GM12873 (cell line): ENCODE results near the gene PRR16.

Source experiments
- CTCF ChIP-seq: IDR thresholded peaks from 2 replicates; pipeline ENCODE4 v1.5.1; 2012; ENCODE audit warnings: low read depth, mild to moderate bottlenecking, moderate library complexity, low read length, control low read depth; ENCODE audit not compliant: insufficient read depth; ENCODE audit errors: missing control alignments

PRR16 gene

GRCh38 chr5:120509053-120509452 lies 45.0 kb downstream of the PRR16 start:
- no peak for TF ChIP-seq CTCF

GRCh38 chr5:120510098-120510637 lies 46.1 kb downstream of the PRR16 start:
- TF ChIP-seq CTCF: no peak

- TF ChIP-seq CTCF: no peak
Measured at GRCh38 chr5:120510994-120511686, 47.0 kb downstream of the PRR16 start.

- no peak for TF ChIP-seq CTCF
Measured at GRCh38 chr5:120512068-120512467, 48.0 kb downstream of the PRR16 start.

- no peak for TF ChIP-seq CTCF
Measured at GRCh38 chr5:120512791-120513650, 48.9 kb downstream of the PRR16 start.

GRCh38 chr5:120516805-120517204 lies 52.7 kb downstream of the PRR16 start:
- no peak for TF ChIP-seq CTCF

- TF ChIP-seq CTCF: no peak
Measured at GRCh38 chr5:120517607-120518252, 53.6 kb downstream of the PRR16 start.
